Neutrophil (primary cell): ENCODE data around the gene ZNF302.

Source experiments
- H3K27ac ChIP-seq: fragments of 200-600 bp; sonication (generic); 2 replicates; pipeline ENCODE4 v1.5.1; 2016; ENCODE audit warnings: mild to moderate bottlenecking, moderate library complexity
- H3K27me3 ChIP-seq: fragments of 200-600 bp; sonication (generic); 2 replicates; pipeline ENCODE4 v1.6.0; 2016; ENCODE audit warnings: mild to moderate bottlenecking
- H3K36me3 ChIP-seq: fragments of 200-600 bp; sonication (generic); 2 replicates; pipeline ENCODE4 v1.5.1; 2017
- H3K4me1 ChIP-seq, 2 experiments: fragments of 200-600 bp in 1 of 2; sonication (generic) in 1 of 2; 1 replicate in 1 of 2; 2 replicates in 1 of 2; pipeline versions ENCODE4 v1.5.1 to v1.6.1; 2013 to 2016; ENCODE audit warnings: low read depth in 1 of 2, low read length in 1 of 2, mild to moderate bottlenecking in 1 of 2, moderate library complexity in 1 of 2; ENCODE audit not compliant: control insufficient read depth in 1 of 2, insufficient read depth in 1 of 2
- H3K4me3 ChIP-seq, 2 experiments: fragments of 200-600 bp in 1 of 2; sonication (generic) in 1 of 2; 1 replicate in 1 of 2; 2 replicates in 1 of 2; pipeline ENCODE4 v1.5.1; 2013 to 2016; ENCODE audit warnings: low read depth in 1 of 2, low read length in 1 of 2, mild to moderate bottlenecking in 1 of 2, moderate library complexity in 1 of 2
- H3K9me3 ChIP-seq: fragments of 200-600 bp; sonication (generic); 2 replicates; pipeline ENCODE4 v1.5.1; 2016
- TF ChIP-seq, protein P1 (sequence below): fragments of 200-600 bp; sonication (generic); IDR thresholded peaks from 2 replicates; pipeline ENCODE4 v1.5.1; 2016; ENCODE audit warnings: antibody characterized with exemption

ZNF302 gene

DNA sequence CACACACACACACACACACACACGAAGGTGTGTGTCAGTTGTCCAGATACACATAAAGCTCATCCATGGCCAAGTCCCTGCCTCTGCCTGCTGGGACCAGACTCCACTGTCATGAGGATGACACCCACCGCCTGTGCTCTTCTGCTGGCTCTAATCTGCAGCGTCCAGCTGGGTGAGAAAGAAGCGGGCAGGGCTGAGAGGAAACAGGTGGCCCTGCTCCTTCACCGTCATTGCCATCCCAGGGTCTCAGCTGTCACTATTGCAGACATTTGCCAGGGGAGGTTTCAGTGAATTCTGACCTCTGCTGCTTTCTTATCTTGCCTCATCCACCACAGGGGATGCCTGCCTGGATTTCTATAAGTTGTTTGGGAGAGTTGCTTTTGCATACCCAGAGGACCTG, 31.9 kb upstream of the ZNF302 start:
- H3K27ac ChIP-seq = no peak overlapping the region
- peaks cover 4% of the 10 kb centered on the region for H3K9me3 ChIP-seq
- H3K4me1 ChIP-seq = no peaks in the 10 kb centered on the region
- H3K4me3 ChIP-seq = no peak overlapping the region
- no peaks in the 10 kb centered on the region for H3K27me3 ChIP-seq
- H3K36me3 ChIP-seq = no peaks in the 10 kb centered on the region
- TF ChIP-seq, protein P1, sequence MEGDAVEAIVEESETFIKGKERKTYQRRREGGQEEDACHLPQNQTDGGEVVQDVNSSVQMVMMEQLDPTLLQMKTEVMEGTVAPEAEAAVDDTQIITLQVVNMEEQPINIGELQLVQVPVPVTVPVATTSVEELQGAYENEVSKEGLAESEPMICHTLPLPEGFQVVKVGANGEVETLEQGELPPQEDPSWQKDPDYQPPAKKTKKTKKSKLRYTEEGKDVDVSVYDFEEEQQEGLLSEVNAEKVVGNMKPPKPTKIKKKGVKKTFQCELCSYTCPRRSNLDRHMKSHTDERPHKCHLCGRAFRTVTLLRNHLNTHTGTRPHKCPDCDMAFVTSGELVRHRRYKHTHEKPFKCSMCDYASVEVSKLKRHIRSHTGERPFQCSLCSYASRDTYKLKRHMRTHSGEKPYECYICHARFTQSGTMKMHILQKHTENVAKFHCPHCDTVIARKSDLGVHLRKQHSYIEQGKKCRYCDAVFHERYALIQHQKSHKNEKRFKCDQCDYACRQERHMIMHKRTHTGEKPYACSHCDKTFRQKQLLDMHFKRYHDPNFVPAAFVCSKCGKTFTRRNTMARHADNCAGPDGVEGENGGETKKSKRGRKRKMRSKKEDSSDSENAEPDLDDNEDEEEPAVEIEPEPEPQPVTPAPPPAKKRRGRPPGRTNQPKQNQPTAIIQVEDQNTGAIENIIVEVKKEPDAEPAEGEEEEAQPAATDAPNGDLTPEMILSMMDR = no peak

DNA sequence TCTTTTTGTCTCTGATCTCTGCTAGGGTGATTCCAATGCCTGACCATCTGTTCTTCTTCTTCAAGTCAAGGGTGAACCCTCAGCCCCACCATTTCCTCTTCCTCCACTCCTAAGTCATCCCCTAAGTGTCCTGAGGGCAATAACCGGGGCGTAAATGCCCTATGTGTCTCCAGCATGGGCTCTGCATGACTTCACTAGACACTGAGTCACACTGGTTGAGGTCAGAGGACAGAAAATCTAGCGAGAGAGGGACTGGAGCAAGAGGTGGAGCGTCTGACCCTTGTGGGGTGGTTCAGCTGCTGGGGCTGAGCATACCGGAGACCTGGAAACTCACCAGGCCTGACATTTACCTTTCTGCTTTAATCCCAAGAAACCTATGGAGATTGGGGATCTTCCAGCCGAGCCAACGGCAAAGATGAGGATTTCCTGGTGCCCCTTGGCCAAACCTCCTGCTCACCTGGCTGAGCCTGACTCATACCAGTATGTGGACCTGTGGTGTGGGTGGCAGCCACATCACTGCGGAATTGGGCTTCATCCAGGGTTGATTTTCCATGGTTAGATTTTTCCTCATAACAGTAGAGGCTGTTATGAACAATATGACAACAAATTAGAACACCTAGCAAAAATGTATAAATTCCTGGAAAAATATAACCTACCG, 27.5 kb upstream of the ZNF302 start:
- no peak overlapping the region for H3K27ac ChIP-seq
- no peaks in the 10 kb centered on the region for H3K4me1 ChIP-seq
- TF ChIP-seq, protein P1 = no peak
- H3K36me3 ChIP-seq = no peaks in the 10 kb centered on the region
- no peaks in the 10 kb centered on the region for H3K27me3 ChIP-seq
- H3K9me3 ChIP-seq = peaks cover 4% of the 10 kb centered on the region
- no peak overlapping the region for H3K4me3 ChIP-seq

DNA sequence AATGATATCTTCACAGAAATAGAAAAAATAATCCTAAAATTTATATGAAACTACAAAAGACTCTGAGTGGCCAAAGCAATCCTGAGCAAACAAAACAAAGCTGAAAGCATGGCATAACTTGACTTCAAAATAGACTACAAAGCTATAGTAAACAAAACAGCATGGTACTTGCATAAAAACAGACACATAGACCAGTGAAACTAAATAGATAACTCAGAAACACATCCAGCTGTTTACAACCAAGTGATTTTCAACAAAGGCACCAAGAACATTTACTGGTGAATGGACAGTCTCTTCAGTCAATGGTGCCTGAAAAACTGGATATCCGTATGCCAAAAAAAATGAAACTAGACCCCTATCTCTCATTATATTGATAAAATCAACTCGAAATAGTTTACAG, 25.7 kb upstream of the ZNF302 start:
- no peaks in the 10 kb centered on the region for H3K27me3 ChIP-seq
- peaks cover 4% of the 10 kb centered on the region for H3K9me3 ChIP-seq
- no peaks in the 10 kb centered on the region for H3K36me3 ChIP-seq
- no peak overlapping the region for H3K4me3 ChIP-seq
- TF ChIP-seq, protein P1 = no peak
- no peak overlapping the region for H3K27ac ChIP-seq
- no peaks in the 10 kb centered on the region for H3K4me1 ChIP-seq

DNA sequence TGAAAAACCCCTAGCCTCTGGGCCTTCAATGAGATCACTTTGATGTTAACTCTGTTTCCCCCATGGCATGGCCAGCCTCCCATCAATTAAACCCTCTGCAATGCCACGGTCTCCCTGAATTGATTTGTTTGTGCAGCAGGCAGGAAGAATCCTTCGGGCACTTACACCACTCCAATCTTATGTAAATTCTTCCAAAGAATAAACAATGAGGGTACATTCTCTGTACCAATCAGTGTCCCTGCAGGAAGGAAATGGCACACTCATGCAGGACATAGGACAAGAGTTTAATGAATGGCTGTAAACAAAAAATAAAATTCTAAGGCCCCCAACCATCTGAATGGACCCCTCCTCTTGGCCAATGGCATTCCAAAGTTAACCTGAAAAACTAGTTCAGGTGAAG, 22.7 kb upstream of the ZNF302 start:
- H3K9me3 ChIP-seq = peaks cover 4% of the 10 kb centered on the region
- no peaks in the 10 kb centered on the region for H3K27me3 ChIP-seq
- no peaks in the 10 kb centered on the region for H3K36me3 ChIP-seq
- H3K4me1 ChIP-seq = no peaks in the 10 kb centered on the region
- no peak overlapping the region for H3K27ac ChIP-seq
- TF ChIP-seq, protein P1 = no peak
- no peak overlapping the region for H3K4me3 ChIP-seq

DNA sequence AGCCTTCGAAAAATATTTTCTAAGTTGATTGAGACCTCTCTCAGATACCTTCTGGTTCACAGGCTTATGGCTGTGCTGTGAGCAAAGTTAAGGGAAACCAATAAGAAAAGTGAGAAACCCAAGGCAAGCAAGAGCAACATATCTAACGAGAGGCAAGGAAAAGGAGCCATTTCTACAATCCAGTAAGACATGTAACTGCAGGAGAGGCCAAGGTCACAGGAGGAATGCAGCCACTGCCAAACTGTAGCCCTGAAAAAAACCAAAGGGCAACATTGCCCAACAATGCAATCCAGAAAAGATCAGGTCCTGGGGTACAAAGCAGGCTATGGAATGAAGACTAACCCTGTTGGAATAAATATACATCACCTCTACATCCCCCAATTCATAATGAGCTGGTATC, 21.8 kb upstream of the ZNF302 start:
- no peaks in the 10 kb centered on the region for H3K9me3 ChIP-seq
- H3K4me3 ChIP-seq = no peak overlapping the region
- TF ChIP-seq, protein P1 = no peak
- H3K36me3 ChIP-seq = no peaks in the 10 kb centered on the region
- no peaks in the 10 kb centered on the region for H3K4me1 ChIP-seq
- H3K27me3 ChIP-seq = no peaks in the 10 kb centered on the region
- H3K27ac ChIP-seq = no peak overlapping the region

DNA sequence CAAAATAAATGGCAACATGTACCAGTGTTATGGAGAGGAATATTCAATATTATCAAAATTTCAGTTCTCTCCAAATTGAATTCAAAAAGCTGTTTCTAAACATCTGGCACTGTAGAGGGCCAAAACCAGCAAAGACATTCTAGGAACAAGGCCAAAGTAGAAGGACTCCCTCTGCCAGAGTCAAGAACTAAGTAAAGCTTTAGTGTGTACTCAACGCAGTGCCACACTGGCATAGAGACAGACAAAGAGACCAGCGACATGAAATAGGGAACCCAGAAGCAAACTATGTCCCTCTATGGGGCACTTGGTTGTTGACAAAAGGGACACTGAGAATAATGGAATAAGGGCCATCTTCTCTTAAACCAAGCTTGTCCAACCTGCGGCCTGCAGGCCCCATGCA, 16.1 kb upstream of the ZNF302 start:
- H3K9me3 ChIP-seq = no peaks in the 10 kb centered on the region
- H3K27me3 ChIP-seq = no peaks in the 10 kb centered on the region
- TF ChIP-seq, protein P1 = no peak
- no peaks in the 10 kb centered on the region for H3K36me3 ChIP-seq
- H3K4me3 ChIP-seq = no peak overlapping the region
- no peak overlapping the region for H3K27ac ChIP-seq
- H3K4me1 ChIP-seq = no peaks in the 10 kb centered on the region
